HFF-Myc (cell line): Measurements from ENCODE around the gene ZFPM1.

Experiments
- DNase-seq: peaks from one replicate; pipeline ENCODE4 v3.0.0-alpha.2; 2011; ENCODE audit warnings: low read depth; ENCODE audit errors: extremely low read depth
- H3K4me3 ChIP-seq: replicated peaks from 2 replicates; pipeline ENCODE4 v1.5.1; 2011; ENCODE audit warnings: low read depth, mild to moderate bottlenecking, control low read depth, low read length
- TF ChIP-seq, protein P1 (sequence below): IDR thresholded peaks from 2 replicates; pipeline ENCODE4 v1.5.1; 2012; ENCODE audit warnings: mild to moderate bottlenecking, low read depth, low read length, control low read depth; ENCODE audit errors: missing control alignments

The ZFPM1 gene

GRCh38 chr16:88439016-88439415, 14.1 kb upstream of the ZFPM1 start:
- DNase-seq, result no peak
- TF ChIP-seq, protein P1, sequence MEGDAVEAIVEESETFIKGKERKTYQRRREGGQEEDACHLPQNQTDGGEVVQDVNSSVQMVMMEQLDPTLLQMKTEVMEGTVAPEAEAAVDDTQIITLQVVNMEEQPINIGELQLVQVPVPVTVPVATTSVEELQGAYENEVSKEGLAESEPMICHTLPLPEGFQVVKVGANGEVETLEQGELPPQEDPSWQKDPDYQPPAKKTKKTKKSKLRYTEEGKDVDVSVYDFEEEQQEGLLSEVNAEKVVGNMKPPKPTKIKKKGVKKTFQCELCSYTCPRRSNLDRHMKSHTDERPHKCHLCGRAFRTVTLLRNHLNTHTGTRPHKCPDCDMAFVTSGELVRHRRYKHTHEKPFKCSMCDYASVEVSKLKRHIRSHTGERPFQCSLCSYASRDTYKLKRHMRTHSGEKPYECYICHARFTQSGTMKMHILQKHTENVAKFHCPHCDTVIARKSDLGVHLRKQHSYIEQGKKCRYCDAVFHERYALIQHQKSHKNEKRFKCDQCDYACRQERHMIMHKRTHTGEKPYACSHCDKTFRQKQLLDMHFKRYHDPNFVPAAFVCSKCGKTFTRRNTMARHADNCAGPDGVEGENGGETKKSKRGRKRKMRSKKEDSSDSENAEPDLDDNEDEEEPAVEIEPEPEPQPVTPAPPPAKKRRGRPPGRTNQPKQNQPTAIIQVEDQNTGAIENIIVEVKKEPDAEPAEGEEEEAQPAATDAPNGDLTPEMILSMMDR, result no peak

GRCh38 chr16:88439706-88440105, 13.4 kb upstream of the ZFPM1 start:
- no peak for DNase-seq
- TF ChIP-seq, protein P1, result no peak
- no peak overlapping the region for H3K4me3 ChIP-seq

More at GRCh38 chr16:88439016-88439415, 14.1 kb upstream of the ZFPM1 start:
- no peak overlapping the region for H3K4me3 ChIP-seq

GRCh38 chr16:88440111-88440510, 13.0 kb upstream of the ZFPM1 start:
- no peak for DNase-seq
- H3K4me3 ChIP-seq, result no peak overlapping the region
- TF ChIP-seq, protein P1, result no peak

- H3K4me3 ChIP-seq, result no peak overlapping the region
- TF ChIP-seq, protein P1, result no peak
- DNase-seq, result no peak
Measured at GRCh38 chr16:88440686-88441405, 12.2 kb upstream of the ZFPM1 start.

DNA sequence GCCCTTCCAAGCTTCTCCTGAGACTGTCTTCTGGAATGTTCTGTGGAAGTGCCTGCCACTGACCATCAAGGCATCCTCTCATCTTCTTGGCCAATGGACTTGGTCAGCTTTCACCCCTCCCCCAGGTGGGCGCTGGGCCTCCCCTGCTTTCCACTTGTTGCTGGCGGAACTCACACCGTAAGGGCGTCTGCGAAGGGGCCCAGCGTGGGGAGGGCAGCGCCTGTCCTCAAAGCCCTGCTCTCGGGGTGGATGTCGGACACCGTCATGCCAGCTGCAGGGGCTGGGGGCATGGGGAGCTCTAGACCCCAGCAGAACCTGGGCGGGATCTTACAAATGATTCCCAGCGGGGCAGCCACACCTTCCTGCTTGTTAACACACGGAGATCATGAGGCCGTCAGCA, 11.6 kb upstream of the ZFPM1 start:
- DNase-seq, result no peak
- TF ChIP-seq, protein P1, result no peak
- H3K4me3 ChIP-seq, result no peak overlapping the region

DNA sequence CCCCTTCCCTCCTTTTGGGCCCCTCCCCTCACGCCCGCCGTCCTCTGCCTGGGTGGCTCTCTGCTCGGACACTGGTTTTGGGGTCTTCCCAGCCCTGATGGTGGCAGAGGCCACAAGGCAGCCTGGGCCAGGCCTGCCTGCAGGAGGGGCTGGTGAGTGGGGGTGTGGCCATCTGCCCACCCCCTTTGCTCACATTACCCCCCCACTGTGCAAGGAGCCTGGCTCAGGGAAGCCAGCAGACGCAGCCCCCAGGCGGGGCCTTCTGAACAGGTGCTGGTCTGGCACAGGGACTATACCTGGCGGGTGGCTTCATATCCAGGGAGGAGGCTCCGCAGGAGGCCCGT, 10.7 kb upstream of the ZFPM1 start:
- TF ChIP-seq, protein P1, result no peak
- H3K4me3 ChIP-seq, result no peak overlapping the region
- DNase-seq, result no peak
